GM18870 (cell line): Measurements from ENCODE around the gene GSTT2.
A peak's percentile ranks its signal among the peaks of the same experiment; 100 is the strongest.
"Not testable (repeated sequence)": the region's sequence is repeated elsewhere in the genome, so short reads cannot be mapped to it uniquely, and the experiment has no call there.

ENCODE experiments used
- ATAC-seq: cut with Tn5 transposase; IDR thresholded peaks from one replicate; pipeline ENCODE4 v1.9.1; 2021; ENCODE audit warnings: moderate library complexity; ENCODE audit not compliant: unreplicated experiment

GSTT2 gene

DNA sequence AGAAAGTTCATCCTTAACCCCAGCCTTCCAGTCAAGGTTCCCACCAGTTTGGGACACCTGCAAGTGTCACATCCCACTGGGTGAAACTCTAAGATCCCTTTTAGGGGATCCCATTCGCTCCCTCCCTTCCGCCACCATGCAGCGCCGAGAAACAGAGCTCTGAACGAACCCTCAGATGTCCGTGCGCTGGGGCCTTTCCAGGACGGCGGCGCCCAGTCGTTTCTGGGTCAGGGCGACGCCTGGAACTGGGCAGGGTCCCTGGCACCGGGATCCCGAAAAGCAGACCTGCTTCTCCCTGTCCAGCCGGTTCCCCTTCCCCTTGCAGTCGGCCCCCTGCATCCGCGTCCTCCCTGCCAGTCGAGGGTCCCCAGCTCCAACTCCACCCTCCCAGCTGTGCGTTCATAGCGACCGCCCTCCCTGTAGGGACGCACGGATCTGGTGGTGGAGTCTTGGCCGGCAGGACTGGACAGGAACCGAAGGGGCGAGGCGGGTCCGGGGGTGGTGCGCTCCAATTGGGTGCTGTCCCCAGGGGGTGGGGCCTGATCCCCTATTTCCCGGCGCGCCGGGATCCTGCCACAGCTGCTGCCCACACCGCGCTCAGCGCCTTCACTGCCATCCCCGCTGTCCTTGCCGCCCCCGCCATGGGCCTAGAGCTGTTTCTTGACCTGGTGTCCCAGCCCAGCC, at the start of gene GSTT2:
GSTT2 (plus strand) TSS at position 578 of the 684 bp plus-strand sequence.
- ATAC-seq, result not testable (repeated sequence)

DNA sequence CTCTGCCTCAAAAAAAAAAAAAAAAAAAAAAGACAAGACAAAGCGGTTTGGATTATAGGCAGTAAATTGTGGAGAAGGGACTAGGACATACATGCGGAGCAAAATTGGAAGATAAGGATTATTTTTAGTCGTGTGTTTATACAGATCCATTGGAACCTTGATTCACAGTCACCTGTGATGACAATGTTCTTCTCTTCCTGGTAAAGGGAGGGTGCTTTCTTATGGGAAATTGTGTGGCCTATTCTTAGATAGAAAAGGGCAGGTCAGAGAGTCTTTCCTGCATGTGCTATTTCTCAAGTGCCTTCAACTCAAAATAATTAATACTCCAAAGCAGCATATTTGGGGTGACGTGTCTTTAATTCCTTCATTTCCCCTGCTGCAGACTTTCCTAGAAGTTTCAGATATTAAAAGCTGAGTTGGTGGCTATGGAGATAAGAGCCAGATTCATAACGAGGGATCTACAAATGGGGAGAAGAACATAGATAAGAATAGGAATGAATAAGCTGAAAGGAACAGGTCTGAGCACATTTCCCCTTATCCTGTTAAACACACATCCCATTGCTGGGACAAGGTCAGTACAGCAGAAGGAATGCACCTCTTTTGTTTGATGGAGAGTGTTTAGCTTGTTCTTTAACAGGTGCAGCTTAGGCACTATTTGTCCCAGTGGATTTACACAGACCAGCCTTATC, 41.5 kb upstream of the GSTT2 start:
- ATAC-seq, result no peak

- no peak for ATAC-seq
Observed at GRCh38 chr22:23939017-23939357, 40.9 kb upstream of the GSTT2 start.

- not testable (repeated sequence) for ATAC-seq
Observed at GRCh38 chr22:23940166-23940565, 39.8 kb upstream of the GSTT2 start.

GRCh38 chr22:23947391-23947790, 32.5 kb upstream of the GSTT2 start:
- not testable (repeated sequence) for ATAC-seq

- ATAC-seq, result not testable (repeated sequence)
Observed at GRCh38 chr22:23949764-23950163, 30.2 kb upstream of the GSTT2 start.

DNA sequence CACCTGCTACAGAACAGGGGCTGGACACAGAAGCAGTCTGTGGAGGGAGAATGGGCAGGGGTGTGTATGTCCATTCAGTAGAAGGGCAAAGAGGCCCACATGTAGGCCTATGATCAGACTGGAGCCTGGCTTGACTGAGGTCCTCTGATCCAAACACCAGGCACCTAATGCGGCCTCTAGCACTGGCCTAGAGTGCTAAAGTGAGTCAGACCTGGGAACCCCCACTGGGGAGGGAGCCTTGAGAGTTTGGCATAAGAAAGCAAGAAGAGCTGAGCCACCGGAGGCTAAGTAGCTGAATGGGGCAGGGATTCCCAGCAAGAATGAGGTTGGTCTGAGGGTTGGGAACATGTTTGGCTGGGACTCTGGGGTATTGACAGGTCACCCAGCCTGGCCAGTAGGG, 28.6 kb upstream of the GSTT2 start:
- not testable (repeated sequence) for ATAC-seq

GRCh38 chr22:23952794-23953405, 27.0 kb upstream of the GSTT2 start:
- not testable (repeated sequence) for ATAC-seq

DNA sequence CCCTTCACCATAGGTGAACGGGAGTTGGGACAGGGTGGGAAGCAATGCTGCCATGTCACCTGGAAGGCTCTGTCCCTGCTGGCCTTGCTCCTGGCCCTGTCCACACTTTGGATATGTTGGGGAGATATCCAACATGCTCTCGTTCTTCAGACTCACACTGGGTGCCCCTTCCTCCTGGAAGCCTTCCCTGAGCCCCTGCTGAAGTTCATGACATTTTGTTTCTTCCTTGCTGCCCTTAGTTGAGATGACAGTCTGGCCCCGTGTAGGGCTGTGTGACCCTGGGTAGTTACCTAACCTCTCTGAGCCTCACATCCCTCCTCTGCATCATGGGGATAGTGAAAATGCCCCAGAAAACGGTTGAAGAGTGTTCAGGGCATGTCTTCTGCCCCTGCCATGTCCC, 26.4 kb upstream of the GSTT2 start:
- ATAC-seq, result not testable (repeated sequence)

GRCh38 chr22:23954193-23954990, 25.5 kb upstream of the GSTT2 start:
- ATAC-seq, result not testable (repeated sequence)

GRCh38 chr22:23954991-23955305, 25.0 kb upstream of the GSTT2 start:
- ATAC-seq, result not testable (repeated sequence)

- ATAC-seq, result not testable (repeated sequence)
Observed at GRCh38 chr22:23955886-23956285, 24.0 kb upstream of the GSTT2 start.

DNA sequence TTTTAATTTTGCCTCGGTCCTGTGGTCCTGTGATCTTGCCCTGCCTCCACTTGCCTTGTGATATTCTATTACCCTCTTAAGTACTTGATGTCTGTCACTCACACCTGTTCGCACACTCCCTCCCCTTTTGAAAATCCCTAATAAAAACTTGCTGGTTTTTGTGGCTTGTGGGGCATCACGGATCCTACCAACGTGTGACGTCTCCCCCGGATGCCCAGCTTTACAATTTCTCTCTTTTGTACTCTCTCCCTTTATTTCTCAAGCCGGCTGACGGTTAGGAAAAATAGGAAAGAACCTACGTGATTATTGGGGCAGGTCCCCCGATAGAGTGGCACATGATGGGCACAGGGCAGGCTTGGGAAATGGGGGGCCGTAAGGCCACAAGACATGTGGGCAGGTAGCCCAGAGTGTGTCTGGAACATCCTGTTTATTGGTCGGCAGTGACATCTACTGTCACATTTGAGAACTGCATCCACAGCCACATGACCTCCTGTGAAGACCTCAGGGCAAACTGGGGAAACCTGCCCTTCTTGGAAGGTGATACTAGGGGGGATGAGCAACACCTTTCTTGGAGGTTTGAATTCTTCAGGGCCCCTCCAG, 23.5 kb upstream of the GSTT2 start:
- ATAC-seq, result not testable (repeated sequence)

GRCh38 chr22:23961084-23961771, 18.7 kb upstream of the GSTT2 start, which contains the start of gene GSTT2B:
Gene GSTT2B (minus strand): TSS chr22:23961195. CDS start chr22:23961131, 64 bp downstream.
- not testable (repeated sequence) for ATAC-seq

GRCh38 chr22:23966094-23966493, 13.8 kb upstream of the GSTT2 start:
- not testable (repeated sequence) for ATAC-seq

GRCh38 chr22:23966568-23966967, 13.4 kb upstream of the GSTT2 start, which contains the start of gene DDTL:
Gene DDTL (plus strand): TSS chr22:23966888. CDS start chr22:23966915, 27 bp downstream.
- ATAC-seq, result peak; percentile 83

- ATAC-seq, result no peak
Observed at GRCh38 chr22:23969071-23969470, 10.9 kb upstream of the GSTT2 start.

GRCh38 chr22:23970201-23970641, 9.7 kb upstream of the GSTT2 start:
- ATAC-seq, result no peak

- no peak for ATAC-seq
Observed at GRCh38 chr22:23970816-23971486, 9.0 kb upstream of the GSTT2 start.
